K562 (cell line): ENCODE measurements around the gene ZBTB39. TPM values are rescaled to one million over a fixed set of nuclear protein-coding genes. Genes with fewer than 3 reads are reported as not detected.
A peak's percentile ranks its signal among the peaks of the same experiment; 100 is the strongest.

Source experiments
- CBFB ChIP-seq: sonication (generic); formaldehyde crosslinking; IDR thresholded peaks from 2 replicates; pipeline ENCODE4 v1.4.0; 2020; ENCODE audit warnings: mild to moderate bottlenecking, missing genetic modification reagents
- CC2D1A ChIP-seq: fragments of 450-650 bp; IDR thresholded peaks from 2 replicates; pipeline ENCODE4 v1.6.1; 2017; ENCODE audit warnings: mild to moderate bottlenecking
- CTBP1 ChIP-seq: fragments of 450-650 bp; IDR thresholded peaks from 2 replicates; pipeline ENCODE4 v1.6.1; 2016; ENCODE audit warnings: borderline replicate concordance
- FOXA3 ChIP-seq, 2 experiments: fragments of 450-650 bp in 1 of 2; sonication (generic) in 1 of 2; formaldehyde crosslinking; IDR thresholded peaks in 1 of 2; conservative IDR thresholded peaks in 1 of 2; 2 replicates each; pipeline versions ENCODE4 v1.4.0 to v1.8.0; 2020 to 2022; ENCODE audit warnings: mild to moderate bottlenecking in 2 of 2, missing genetic modification reagents in 1 of 2
- HDGF ChIP-seq: fragments of 450-650 bp; IDR thresholded peaks from 2 replicates; pipeline ENCODE4 v1.6.1; 2016
- JUN ChIP-seq, 2 experiments: sonication (generic) in 1 of 2; formaldehyde crosslinking in 1 of 2; IDR thresholded peaks; 2 replicates each; pipeline versions ENCODE4 v1.6.1 to v1.8.0; 2012 to 2022; ENCODE audit warnings: borderline replicate concordance in 2 of 2, mild to moderate bottlenecking in 2 of 2, improper control_type of control experiment in 1 of 2, low read depth in 1 of 2, low read length in 1 of 2, missing genetic modification reagents in 1 of 2
- JUND ChIP-seq, 2 experiments: IDR thresholded peaks; 2 replicates in 1 of 2; 3 replicates in 1 of 2; pipeline ENCODE4 v1.6.1; 2011; ENCODE audit warnings: borderline replicate concordance in 2 of 2, low read depth in 2 of 2, low read length in 2 of 2, improper control_type of control experiment in 1 of 2, missing biosample characterization in 1 of 2, missing genetic modification characterization in 1 of 2, missing genetic modification reagents in 1 of 2
- KDM5B ChIP-seq: fragments of 200-600 bp; sonication (generic); IDR thresholded peaks from 2 replicates; pipeline ENCODE4 v1.6.1; 2012; ENCODE audit warnings: low read depth, mild to moderate bottlenecking, moderate library complexity, low read length, control low read depth, inconsistent platforms; ENCODE audit not compliant: insufficient replicate concordance
- NFE2 ChIP-seq: IDR thresholded peaks from 2 replicates; pipeline ENCODE4 v1.6.1; 2014; ENCODE audit warnings: antibody characterized with exemption, low read depth
- NRF1 ChIP-seq, 2 experiments: fragments of 450-650 bp; IDR thresholded peaks in 1 of 2; conservative IDR thresholded peaks in 1 of 2; 2 replicates each; pipeline ENCODE4 v1.6.1; 2014; ENCODE audit warnings: mild to moderate bottlenecking in 2 of 2
- RCOR1 ChIP-seq, 2 experiments: IDR thresholded peaks; 2 replicates each; pipeline ENCODE4 v1.6.1; 2012; ENCODE audit warnings: low read depth in 2 of 2, low read length in 2 of 2, borderline replicate concordance in 1 of 2, improper control_type of control experiment in 1 of 2
- RFX1 ChIP-seq: fragments of 450-650 bp; IDR thresholded peaks from 2 replicates; pipeline ENCODE4 v1.6.1; 2016; ENCODE audit warnings: mild to moderate bottlenecking, moderate library complexity
- SOX6 ChIP-seq: fragments of 450-650 bp; IDR thresholded peaks from 2 replicates; pipeline ENCODE4 v1.6.1; 2014; ENCODE audit warnings: mild to moderate bottlenecking
- TCF7 ChIP-seq: sonication (generic); IDR thresholded peaks from 2 replicates; pipeline ENCODE4 v1.6.1; 2016; ENCODE audit warnings: antibody characterized with exemption, borderline replicate concordance
- TGIF2 ChIP-seq: sonication (generic); formaldehyde crosslinking; IDR thresholded peaks from 2 replicates; pipeline ENCODE4 v1.8.1; 2022; ENCODE audit warnings: mild to moderate bottlenecking, missing genetic modification reagents, moderate library complexity
- ZNF239 ChIP-seq: fragments of 250-450 bp; sonication (Bioruptor Pico); IDR thresholded peaks from 2 replicates; pipeline ENCODE4 v1.4.0; 2020; ENCODE audit warnings: mild to moderate bottlenecking
- ZSCAN32 ChIP-seq: fragments of 450-650 bp; formaldehyde crosslinking; IDR thresholded peaks from 2 replicates; pipeline ENCODE4 v1.4.0; 2020; ENCODE audit warnings: mild to moderate bottlenecking, moderate library complexity
- polyA plus RNA-seq, 8 experiments: library from polyadenylated mRNA; depleted of rRNA in 4 of 8; stranded (reverse) in 5 of 8; unstranded in 3 of 8; fragments of >200 nt; fragmentation: Nextera tagmentation in 2 of 8; fragmentation: Illumina TruSeq in 1 of 8; extraction: Ambion mirVana in 2 of 8; extraction: Trizol in 1 of 8; gene quantifications; 2 replicates each; pipeline versions ENCODE4 v1.2.1 to v1.2.3, GENCODE V29; 2011 to 2014; ENCODE audit warnings: inconsistent platforms in 1 of 8, missing spikeins in 1 of 8
- total RNA-seq, 7 experiments: library from RNA; depleted of rRNA in 6 of 7; stranded (reverse); fragments of >200 nt in 6 of 7; fragmentation: Illumina TruSeq in 2 of 7; extraction: Trizol in 2 of 7; gene quantifications; 2 replicates each; pipeline versions ENCODE4 v1.2.1 to v1.2.3, GENCODE V29; 2011 to 2021; ENCODE audit warnings: low replicate concordance in 1 of 7
- TF ChIP-seq, protein P1 (sequence below): fragments of 450-650 bp; formaldehyde crosslinking; IDR thresholded peaks from 2 replicates; pipeline ENCODE4 v1.4.0; 2022; ENCODE audit warnings: missing genetic modification characterization
- TF ChIP-seq, protein P2 (sequence below): sonication (generic); formaldehyde crosslinking; IDR thresholded peaks from 2 replicates; pipeline ENCODE4 v1.8.0; 2022; ENCODE audit warnings: mild to moderate bottlenecking, missing genetic modification reagents
- TF ChIP-seq, protein P3 (sequence below): sonication (generic); formaldehyde crosslinking; IDR thresholded peaks from 2 replicates; pipeline ENCODE4 v1.8.0; 2022; ENCODE audit warnings: mild to moderate bottlenecking, missing genetic modification reagents

ZBTB39 gene
- total and polyA plus RNA-seq, 9 of the 15 experiments (the other 6 are each of a cell fraction or from before 2014, with no cell fraction given), result 3.3 to 13.3 (median 8.6) TPM

- TF ChIP-seq HDGF (0 out of 2 replicates have a peak, but pooled peaks have one; percentile 57), KDM5B (no peak), RFX1 (no peak), NRF1 (conservative IDR thresholded peaks at IDR 0.05 in 1 of 2, IDR thresholded peaks at IDR 0.05 in 1 of 2) (peak; percentile 18 to 38; a peak in 2 of 4 replicates), CC2D1A (peak; percentile 89), ZSCAN32 (CRISPR knock-in tag) (no peak), SOX6 (peak; percentile 46; the same call in 1 of the 2 replicates), JUN (IDR thresholded peaks at IDR 0.05; ENCODE audit: borderline replicate concordance, low read depth, low read length) (no peak), JUN (CRISPR knock-in tag; IDR thresholded peaks at IDR 0.05; ENCODE audit: borderline replicate concordance) (0 out of 2 replicates have a peak, but pooled peaks have one; percentile 45), ZNF239 (CRISPR knock-in tag) (no peak), JUND (IDR thresholded peaks at IDR 0.05; ENCODE audit: borderline replicate concordance, low read depth, low read length) (peak; percentile 54; the same call in 1 of the 2 replicates), JUND (tag; IDR thresholded peaks at IDR 0.05; ENCODE audit: borderline replicate concordance, low read depth, low read length) (peak; percentile 50; the same call in 1 of the 3 replicates), CBFB (CRISPR knock-in tag) (0 out of 2 replicates have a peak, but pooled peaks have one; percentile 22), TGIF2 (CRISPR knock-in tag) (no peak), FOXA3 (CRISPR knock-in tag; conservative IDR thresholded peaks at IDR 0.05 in 1 of 2, IDR thresholded peaks at IDR 0.05 in 1 of 2) (peak; percentile 52 to 87), NFE2 (peak; percentile 23; the same call in 1 of the 2 replicates), RCOR1 (IDR thresholded peaks at IDR 0.05; ENCODE audit: borderline replicate concordance in 1 of 2, low read depth in 2 of 2, low read length in 2 of 2) (peak; percentile 77 to 96; a peak in 3 of 4 replicates), TCF7 (0 out of 2 replicates have a peak, but pooled peaks have one; percentile 37), CTBP1 (peak; percentile 92; the same call in 1 of the 2 replicates)
- TF ChIP-seq, protein P1, sequence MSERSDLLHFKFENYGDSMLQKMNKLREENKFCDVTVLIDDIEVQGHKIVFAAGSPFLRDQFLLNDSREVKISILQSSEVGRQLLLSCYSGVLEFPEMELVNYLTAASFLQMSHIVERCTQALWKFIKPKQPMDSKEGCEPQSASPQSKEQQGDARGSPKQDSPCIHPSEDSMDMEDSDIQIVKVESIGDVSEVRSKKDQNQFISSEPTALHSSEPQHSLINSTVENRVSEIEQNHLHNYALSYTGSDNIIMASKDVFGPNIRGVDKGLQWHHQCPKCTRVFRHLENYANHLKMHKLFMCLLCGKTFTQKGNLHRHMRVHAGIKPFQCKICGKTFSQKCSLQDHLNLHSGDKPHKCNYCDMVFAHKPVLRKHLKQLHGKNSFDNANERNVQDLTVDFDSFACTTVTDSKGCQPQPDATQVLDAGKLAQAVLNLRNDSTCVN (CRISPR knock-in tag), result no peak
- TF ChIP-seq, protein P2, sequence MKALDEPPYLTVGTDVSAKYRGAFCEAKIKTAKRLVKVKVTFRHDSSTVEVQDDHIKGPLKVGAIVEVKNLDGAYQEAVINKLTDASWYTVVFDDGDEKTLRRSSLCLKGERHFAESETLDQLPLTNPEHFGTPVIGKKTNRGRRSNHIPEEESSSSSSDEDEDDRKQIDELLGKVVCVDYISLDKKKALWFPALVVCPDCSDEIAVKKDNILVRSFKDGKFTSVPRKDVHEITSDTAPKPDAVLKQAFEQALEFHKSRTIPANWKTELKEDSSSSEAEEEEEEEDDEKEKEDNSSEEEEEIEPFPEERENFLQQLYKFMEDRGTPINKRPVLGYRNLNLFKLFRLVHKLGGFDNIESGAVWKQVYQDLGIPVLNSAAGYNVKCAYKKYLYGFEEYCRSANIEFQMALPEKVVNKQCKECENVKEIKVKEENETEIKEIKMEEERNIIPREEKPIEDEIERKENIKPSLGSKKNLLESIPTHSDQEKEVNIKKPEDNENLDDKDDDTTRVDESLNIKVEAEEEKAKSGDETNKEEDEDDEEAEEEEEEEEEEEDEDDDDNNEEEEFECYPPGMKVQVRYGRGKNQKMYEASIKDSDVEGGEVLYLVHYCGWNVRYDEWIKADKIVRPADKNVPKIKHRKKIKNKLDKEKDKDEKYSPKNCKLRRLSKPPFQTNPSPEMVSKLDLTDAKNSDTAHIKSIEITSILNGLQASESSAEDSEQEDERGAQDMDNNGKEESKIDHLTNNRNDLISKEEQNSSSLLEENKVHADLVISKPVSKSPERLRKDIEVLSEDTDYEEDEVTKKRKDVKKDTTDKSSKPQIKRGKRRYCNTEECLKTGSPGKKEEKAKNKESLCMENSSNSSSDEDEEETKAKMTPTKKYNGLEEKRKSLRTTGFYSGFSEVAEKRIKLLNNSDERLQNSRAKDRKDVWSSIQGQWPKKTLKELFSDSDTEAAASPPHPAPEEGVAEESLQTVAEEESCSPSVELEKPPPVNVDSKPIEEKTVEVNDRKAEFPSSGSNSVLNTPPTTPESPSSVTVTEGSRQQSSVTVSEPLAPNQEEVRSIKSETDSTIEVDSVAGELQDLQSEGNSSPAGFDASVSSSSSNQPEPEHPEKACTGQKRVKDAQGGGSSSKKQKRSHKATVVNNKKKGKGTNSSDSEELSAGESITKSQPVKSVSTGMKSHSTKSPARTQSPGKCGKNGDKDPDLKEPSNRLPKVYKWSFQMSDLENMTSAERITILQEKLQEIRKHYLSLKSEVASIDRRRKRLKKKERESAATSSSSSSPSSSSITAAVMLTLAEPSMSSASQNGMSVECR, result peak; percentile 59
- TF ChIP-seq, protein P3, sequence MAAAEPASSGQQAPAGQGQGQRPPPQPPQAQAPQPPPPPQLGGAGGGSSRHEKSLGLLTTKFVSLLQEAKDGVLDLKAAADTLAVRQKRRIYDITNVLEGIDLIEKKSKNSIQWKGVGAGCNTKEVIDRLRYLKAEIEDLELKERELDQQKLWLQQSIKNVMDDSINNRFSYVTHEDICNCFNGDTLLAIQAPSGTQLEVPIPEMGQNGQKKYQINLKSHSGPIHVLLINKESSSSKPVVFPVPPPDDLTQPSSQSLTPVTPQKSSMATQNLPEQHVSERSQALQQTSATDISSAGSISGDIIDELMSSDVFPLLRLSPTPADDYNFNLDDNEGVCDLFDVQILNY (CRISPR knock-in tag), result no peak
Measured at GRCh38 chr12:57001448-57001906, 4.9 kb downstream of the ZBTB39 start (continued).
